Measurements from ENCODE around the gene RCAN3.
"Not testable (repeated sequence)": the region's sequence is repeated elsewhere in the genome, so short reads cannot be mapped to it uniquely, and the experiment has no call there.

The RCAN3 gene

DNA sequence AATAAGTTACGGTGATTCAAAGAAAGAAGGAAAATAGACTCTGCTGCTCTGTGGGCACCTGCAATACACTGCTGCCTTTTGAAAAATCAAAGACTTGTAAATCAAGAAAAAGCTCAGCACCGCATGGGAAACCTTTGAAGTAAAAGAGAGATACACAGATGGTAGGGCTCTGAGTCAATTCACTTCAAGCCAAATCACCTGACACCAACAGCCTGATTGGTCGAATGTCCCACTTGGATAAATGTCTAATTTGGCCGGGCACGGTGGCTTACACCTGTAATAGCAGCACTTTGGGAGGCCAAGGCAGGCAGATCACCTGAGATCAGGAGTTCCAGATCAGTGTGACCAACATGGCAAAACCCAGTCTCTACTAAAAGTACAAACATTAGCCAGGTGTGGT is 19.2 kb upstream of the RCAN3 start:
- no peak for DNase-seq (ENCODE audit: low spot score)
- in situ Hi-C loops (cut with MboI; ENCODE audit: low pct_unique_long_range_greater_than_20kb, low sequenced_read_pairs, unreplicated experiment): no loop called here
- TF ChIP-seq CTCF (IDR thresholded peaks at IDR 0.05; ENCODE audit: extremely low read depth, insufficient read depth, missing control alignments): no peak

GRCh38 chr1:24484199-24484598 is 18.4 kb upstream of the RCAN3 start:
- no peak for TF ChIP-seq CTCF (IDR thresholded peaks at IDR 0.05; ENCODE audit: extremely low read depth, insufficient read depth, missing control alignments)
- in situ Hi-C loops (cut with MboI; ENCODE audit: low pct_unique_long_range_greater_than_20kb, low sequenced_read_pairs, unreplicated experiment): no loop called here
- no peak for DNase-seq (ENCODE audit: low spot score)

GRCh38 chr1:24486331-24487065 is 16.1 kb upstream of the RCAN3 start:
- TF ChIP-seq CTCF (IDR thresholded peaks at IDR 0.05; ENCODE audit: extremely low read depth, insufficient read depth, missing control alignments): no peak
- in situ Hi-C loops (cut with MboI; ENCODE audit: low pct_unique_long_range_greater_than_20kb, low sequenced_read_pairs, unreplicated experiment): no loop called here
- DNase-seq (ENCODE audit: low spot score): no peak

GRCh38 chr1:24487455-24487854 is 15.2 kb upstream of the RCAN3 start:
- TF ChIP-seq CTCF (IDR thresholded peaks at IDR 0.05; ENCODE audit: extremely low read depth, insufficient read depth, missing control alignments): no peak
- DNase-seq (ENCODE audit: low spot score): no peak
- in situ Hi-C loops (cut with MboI; ENCODE audit: low pct_unique_long_range_greater_than_20kb, low sequenced_read_pairs, unreplicated experiment): no loop called here

GRCh38 chr1:24488159-24488558 is 14.5 kb upstream of the RCAN3 start:
- in situ Hi-C loops (cut with MboI; ENCODE audit: low pct_unique_long_range_greater_than_20kb, low sequenced_read_pairs, unreplicated experiment); DNase-seq (ENCODE audit: low spot score): not testable (repeated sequence)

DNA sequence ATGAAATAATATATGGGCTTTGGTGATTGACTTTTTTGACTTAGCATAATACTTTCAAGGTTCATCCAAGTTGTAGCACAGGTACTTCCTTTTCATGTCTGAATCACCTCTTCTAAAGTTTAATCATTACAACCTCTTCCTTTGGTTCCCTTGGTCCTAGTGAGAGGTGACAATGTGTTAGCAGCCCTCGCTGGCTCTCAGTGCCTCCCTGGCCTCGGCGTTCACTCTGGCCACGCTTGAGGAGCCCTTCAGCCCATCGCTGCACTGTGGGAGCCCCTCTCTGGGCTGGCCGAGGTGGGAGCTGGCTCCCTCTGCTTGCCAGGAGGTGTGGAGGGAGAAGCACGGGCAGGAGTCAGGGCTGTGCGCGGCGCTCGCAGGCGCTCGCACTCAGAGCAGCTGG is 13.0 kb upstream of the RCAN3 start:
- in situ Hi-C loops (cut with MboI; ENCODE audit: low pct_unique_long_range_greater_than_20kb, low sequenced_read_pairs, unreplicated experiment): no loop called here
- TF ChIP-seq CTCF (IDR thresholded peaks at IDR 0.05; ENCODE audit: extremely low read depth, insufficient read depth, missing control alignments): no peak

GRCh38 chr1:24490101-24490781 is 12.4 kb upstream of the RCAN3 start:
- in situ Hi-C loops (cut with MboI; ENCODE audit: low pct_unique_long_range_greater_than_20kb, low sequenced_read_pairs, unreplicated experiment): no loop called here
- no peak for TF ChIP-seq CTCF (IDR thresholded peaks at IDR 0.05; ENCODE audit: extremely low read depth, insufficient read depth, missing control alignments)
- DNase-seq (ENCODE audit: low spot score): no peak

More for the DNA sequence above, 13.0 kb upstream of the RCAN3 start:
- DNase-seq (ENCODE audit: low spot score): no peak
